ENCODE measurements around the gene KRT2. TPM values are rescaled to one million over a fixed set of nuclear protein-coding genes. Genes with fewer than 3 reads are reported as not detected.
A peak's percentile ranks its signal among the peaks of the same experiment; 100 is the strongest.

KRT2 gene
- total and polyA plus RNA-seq, 9 of the 15 experiments (the other 6 are each of a cell fraction or from before 2014, with no cell fraction given), result 0.03 to 0.69 (median 0.07) TPM; not detected in 2

DNA sequence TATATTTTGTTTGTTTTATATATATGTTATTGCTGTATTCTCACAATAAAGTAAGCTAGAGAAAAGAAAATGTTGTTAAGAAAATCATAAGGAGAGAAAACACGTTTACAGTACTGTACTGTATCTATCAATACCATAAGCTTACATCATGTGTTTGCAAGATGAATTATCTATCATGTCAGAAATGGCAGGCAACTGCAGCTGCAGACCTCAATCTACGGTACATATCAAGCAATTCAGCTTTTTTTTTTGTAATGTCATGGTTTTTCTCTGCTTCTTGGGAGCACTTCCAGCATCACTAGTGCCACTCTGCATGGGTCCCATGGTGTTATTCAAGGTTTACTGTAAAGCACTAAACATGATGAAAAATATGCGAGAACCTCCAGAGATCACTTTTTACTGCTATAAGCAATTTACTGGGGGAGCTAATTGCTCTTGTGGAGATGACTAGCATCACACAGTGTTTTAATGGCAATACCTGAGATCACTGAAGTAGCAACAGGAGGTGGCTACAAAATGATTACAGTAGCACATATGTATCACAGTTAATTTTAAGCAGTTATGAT lies 9.0 kb upstream of the KRT2 start (continued):
- TF ChIP-seq, protein P1, sequence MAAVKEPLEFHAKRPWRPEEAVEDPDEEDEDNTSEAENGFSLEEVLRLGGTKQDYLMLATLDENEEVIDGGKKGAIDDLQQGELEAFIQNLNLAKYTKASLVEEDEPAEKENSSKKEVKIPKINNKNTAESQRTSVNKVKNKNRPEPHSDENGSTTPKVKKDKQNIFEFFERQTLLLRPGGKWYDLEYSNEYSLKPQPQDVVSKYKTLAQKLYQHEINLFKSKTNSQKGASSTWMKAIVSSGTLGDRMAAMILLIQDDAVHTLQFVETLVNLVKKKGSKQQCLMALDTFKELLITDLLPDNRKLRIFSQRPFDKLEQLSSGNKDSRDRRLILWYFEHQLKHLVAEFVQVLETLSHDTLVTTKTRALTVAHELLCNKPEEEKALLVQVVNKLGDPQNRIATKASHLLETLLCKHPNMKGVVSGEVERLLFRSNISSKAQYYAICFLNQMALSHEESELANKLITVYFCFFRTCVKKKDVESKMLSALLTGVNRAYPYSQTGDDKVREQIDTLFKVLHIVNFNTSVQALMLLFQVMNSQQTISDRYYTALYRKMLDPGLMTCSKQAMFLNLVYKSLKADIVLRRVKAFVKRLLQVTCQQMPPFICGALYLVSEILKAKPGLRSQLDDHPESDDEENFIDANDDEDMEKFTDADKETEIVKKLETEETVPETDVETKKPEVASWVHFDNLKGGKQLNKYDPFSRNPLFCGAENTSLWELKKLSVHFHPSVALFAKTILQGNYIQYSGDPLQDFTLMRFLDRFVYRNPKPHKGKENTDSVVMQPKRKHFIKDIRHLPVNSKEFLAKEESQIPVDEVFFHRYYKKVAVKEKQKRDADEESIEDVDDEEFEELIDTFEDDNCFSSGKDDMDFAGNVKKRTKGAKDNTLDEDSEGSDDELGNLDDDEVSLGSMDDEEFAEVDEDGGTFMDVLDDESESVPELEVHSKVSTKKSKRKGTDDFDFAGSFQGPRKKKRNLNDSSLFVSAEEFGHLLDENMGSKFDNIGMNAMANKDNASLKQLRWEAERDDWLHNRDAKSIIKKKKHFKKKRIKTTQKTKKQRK (IDR thresholded peaks at IDR 0.05; ENCODE audit: borderline replicate concordance, low read depth, low read length), result no peak
- TF ChIP-seq, protein P2, sequence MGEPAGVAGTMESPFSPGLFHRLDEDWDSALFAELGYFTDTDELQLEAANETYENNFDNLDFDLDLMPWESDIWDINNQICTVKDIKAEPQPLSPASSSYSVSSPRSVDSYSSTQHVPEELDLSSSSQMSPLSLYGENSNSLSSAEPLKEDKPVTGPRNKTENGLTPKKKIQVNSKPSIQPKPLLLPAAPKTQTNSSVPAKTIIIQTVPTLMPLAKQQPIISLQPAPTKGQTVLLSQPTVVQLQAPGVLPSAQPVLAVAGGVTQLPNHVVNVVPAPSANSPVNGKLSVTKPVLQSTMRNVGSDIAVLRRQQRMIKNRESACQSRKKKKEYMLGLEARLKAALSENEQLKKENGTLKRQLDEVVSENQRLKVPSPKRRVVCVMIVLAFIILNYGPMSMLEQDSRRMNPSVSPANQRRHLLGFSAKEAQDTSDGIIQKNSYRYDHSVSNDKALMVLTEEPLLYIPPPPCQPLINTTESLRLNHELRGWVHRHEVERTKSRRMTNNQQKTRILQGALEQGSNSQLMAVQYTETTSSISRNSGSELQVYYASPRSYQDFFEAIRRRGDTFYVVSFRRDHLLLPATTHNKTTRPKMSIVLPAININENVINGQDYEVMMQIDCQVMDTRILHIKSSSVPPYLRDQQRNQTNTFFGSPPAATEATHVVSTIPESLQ (CRISPR knock-in tag; IDR thresholded peaks at IDR 0.05), result no peak
- TF ChIP-seq GATAD2B (IDR thresholded peaks at IDR 0.05; ENCODE audit: borderline replicate concordance), result no peak
- no peak for TF ChIP-seq ZBTB5 (IDR thresholded peaks at IDR 0.05)
- TF ChIP-seq SIX5 (IDR thresholded peaks at IDR 0.05; ENCODE audit: borderline replicate concordance in 1 of 2, insufficient read depth in 1 of 2, low read depth in 1 of 2, low read length in 2 of 2), result no peak
- TF ChIP-seq BCLAF1 (IDR thresholded peaks at IDR 0.05; ENCODE audit: borderline replicate concordance in 1 of 2, control insufficient read depth in 1 of 2, low read depth in 2 of 2, low read length in 1 of 2), result no peak
- TF ChIP-seq TCF3 (CRISPR knock-in tag; IDR thresholded peaks at IDR 0.05), result peak; percentile 49; the same call in 1 of the 2 replicates
- TF ChIP-seq GABPB2 (CRISPR knock-in tag; conservative IDR thresholded peaks at IDR 0.05), result no peak
- TF ChIP-seq SMARCE1 (IDR thresholded peaks at IDR 0.05), result no peak
- TF ChIP-seq ZNF695 (CRISPR knock-in tag; IDR thresholded peaks at IDR 0.05), result no peak
- TF ChIP-seq ATF7 (IDR thresholded peaks at IDR 0.05), result peak; percentile 21; the same call in 1 of the 2 replicates
- no peak for TF ChIP-seq ARHGAP35 (IDR thresholded peaks at IDR 0.05; ENCODE audit: partially characterized antibody)
- no peak for TF ChIP-seq RCOR1 (IDR thresholded peaks at IDR 0.05; ENCODE audit: borderline replicate concordance in 1 of 2, low read depth in 2 of 2, low read length in 2 of 2)

All from K562 (cell line).